ENCODE results near the gene TTC39B.

The TTC39B gene

DNA sequence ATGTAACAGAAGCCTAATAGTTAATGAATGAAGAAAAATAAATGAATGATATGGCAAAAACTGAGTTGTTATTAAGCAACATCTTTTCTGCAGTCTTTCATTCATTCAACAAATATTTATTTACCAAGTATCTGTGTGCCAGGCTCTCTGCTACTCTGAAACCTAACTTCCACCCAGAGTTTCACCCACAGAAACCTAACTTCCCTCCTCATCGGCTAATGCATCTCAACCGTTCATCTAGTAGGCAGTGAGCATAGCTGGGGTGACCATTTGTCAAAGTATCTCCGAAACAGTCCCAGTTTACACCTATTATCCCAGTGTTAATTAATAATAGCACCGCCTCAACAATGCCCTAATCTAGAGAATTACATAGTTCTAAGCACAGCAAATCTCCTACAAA lies 1.5 kb downstream of the TTC39B start:
- peak overlapping the region; percentile 84 to 90 for H3K9ac ChIP-seq (ENCODE audit: low read depth in 1 of 2, low read length in 2 of 2)
- H3K27ac ChIP-seq (ENCODE audit: low read depth, low read length): no peak overlapping the region
- H3K4me3 ChIP-seq (ENCODE audit: low read depth in 1 of 2, low read length in 2 of 2): peak overlapping the region; percentile 85 to 91
- H3K27me3 ChIP-seq (ENCODE audit: control insufficient read depth in 1 of 2, insufficient read depth in 2 of 2, low read length in 2 of 2): no peaks in the 10 kb centered on the region
- no peaks in the 10 kb centered on the region for H3K9me3 ChIP-seq (ENCODE audit: control insufficient read depth in 1 of 2, low read length in 2 of 2)
- no peaks in the 10 kb centered on the region for H3K36me3 ChIP-seq (ENCODE audit: control insufficient read depth in 1 of 2, insufficient read depth in 2 of 2, low read length in 2 of 2)
- peaks cover 20% of the 10 kb centered on the region in 2 donors for H3K4me1 ChIP-seq (ENCODE audit: control insufficient read depth in 1 of 2, insufficient read depth in 2 of 2, low read length in 2 of 2)

DNA sequence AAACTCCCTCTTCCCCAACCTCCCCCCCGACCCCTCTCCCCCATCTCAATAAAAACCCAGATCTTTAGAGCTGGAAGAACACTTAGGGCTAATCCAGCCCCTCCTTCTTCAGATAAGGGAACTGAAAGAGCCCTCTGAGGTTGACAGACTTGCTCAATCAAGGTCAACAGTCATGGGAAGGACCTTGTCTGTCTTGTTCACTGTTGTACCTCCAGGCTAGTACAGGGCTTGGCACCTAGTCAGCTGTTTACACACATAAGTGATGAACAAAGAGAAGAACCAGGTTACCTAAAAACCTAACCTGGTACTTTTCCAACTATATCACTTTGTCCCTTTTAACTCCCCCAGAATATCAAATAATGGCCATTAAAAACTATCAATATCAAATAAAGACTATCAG lies 2.4 kb downstream of the TTC39B start:
- Histone ChIP-seq H3K4me1 (ENCODE audit: control insufficient read depth in 1 of 2, insufficient read depth in 2 of 2, low read length in 2 of 2) (peaks cover 25 to 26% of the 10 kb centered on the region in 2 donors), H3K27me3 (ENCODE audit: control insufficient read depth in 1 of 2, insufficient read depth in 2 of 2, low read length in 2 of 2) (no peaks in the 10 kb centered on the region), H3K9ac (ENCODE audit: low read depth in 1 of 2, low read length in 2 of 2) (no peak overlapping the region), H3K27ac (ENCODE audit: low read depth, low read length) (no peak overlapping the region), H3K4me3 (ENCODE audit: low read depth in 1 of 2, low read length in 2 of 2) (no peak overlapping the region), H3K36me3 (ENCODE audit: control insufficient read depth in 1 of 2, insufficient read depth in 2 of 2, low read length in 2 of 2) (no peaks in the 10 kb centered on the region), H3K9me3 (ENCODE audit: control insufficient read depth in 1 of 2, low read length in 2 of 2) (no peaks in the 10 kb centered on the region)

DNA sequence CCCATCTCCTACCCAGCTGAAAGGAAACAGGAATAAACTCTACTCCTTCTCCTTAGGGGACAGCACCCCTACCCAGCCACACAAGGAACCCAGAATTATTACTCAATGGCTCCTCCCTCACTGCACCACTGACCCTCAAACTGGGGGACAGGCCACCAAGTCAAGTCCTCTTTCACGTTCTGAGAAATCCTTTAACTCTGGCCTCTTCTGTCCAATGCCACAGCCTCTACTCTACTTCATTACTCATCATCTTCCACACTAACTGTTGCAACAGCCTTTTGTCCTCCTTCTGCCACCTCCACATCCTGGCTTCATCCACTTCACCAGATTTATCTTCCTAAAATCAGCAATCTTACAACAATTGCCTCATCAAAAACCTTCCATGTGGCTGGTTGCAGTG lies 6.8 kb downstream of the TTC39B start:
- Histone ChIP-seq H3K9ac (ENCODE audit: low read depth in 1 of 2, low read length in 2 of 2) (no peak overlapping the region), H3K27me3 (ENCODE audit: control insufficient read depth in 1 of 2, insufficient read depth in 2 of 2, low read length in 2 of 2) (no peaks in the 10 kb centered on the region), H3K9me3 (ENCODE audit: control insufficient read depth in 1 of 2, low read length in 2 of 2) (no peaks in the 10 kb centered on the region), H3K36me3 (ENCODE audit: control insufficient read depth in 1 of 2, insufficient read depth in 2 of 2, low read length in 2 of 2) (peaks cover 0 to 3% of the 10 kb centered on the region in 2 donors), H3K4me3 (ENCODE audit: low read depth in 1 of 2, low read length in 2 of 2) (no peak overlapping the region), H3K27ac (ENCODE audit: low read depth, low read length) (no peak overlapping the region), H3K4me1 (ENCODE audit: control insufficient read depth in 1 of 2, insufficient read depth in 2 of 2, low read length in 2 of 2) (peaks cover 32 to 34% of the 10 kb centered on the region in 2 donors)

DNA sequence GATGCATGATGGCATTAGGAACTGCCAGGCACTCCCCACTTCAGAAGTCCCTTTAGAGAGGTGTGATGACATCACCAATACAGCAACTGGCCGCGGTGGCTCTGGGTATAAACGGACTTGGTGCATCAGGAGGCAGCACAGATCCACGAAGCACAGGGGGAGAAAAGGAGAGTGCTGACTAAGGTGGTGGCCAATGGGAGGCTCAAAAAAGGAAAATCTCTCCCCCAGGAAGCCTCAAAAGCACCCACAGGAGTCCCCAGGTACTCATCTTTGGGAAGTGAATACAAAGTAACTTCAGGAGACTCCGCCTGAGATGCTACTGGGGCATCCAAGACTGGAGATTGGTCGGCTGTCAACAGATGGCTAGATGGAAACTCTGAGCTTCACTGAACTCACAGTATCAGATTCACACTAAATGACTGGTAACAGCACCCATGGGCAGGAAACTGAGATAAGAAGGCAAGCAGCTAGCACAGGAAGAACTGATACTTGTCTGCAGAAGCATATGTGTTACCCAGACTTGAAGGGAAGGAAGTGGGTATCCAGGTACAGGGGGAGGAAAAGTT lies 7.6 kb downstream of the TTC39B start:
- Histone ChIP-seq H3K4me1 (ENCODE audit: control insufficient read depth in 1 of 2, insufficient read depth in 2 of 2, low read length in 2 of 2) (peaks cover 33 to 35% of the 10 kb centered on the region in 2 donors), H3K4me3 (ENCODE audit: low read depth in 1 of 2, low read length in 2 of 2) (peak overlapping the region in 1 of 2 donors; percentile 2), H3K9ac (ENCODE audit: low read depth in 1 of 2, low read length in 2 of 2) (no peak overlapping the region), H3K9me3 (ENCODE audit: control insufficient read depth in 1 of 2, low read length in 2 of 2) (no peaks in the 10 kb centered on the region), H3K27me3 (ENCODE audit: control insufficient read depth in 1 of 2, insufficient read depth in 2 of 2, low read length in 2 of 2) (no peaks in the 10 kb centered on the region), H3K36me3 (ENCODE audit: control insufficient read depth in 1 of 2, insufficient read depth in 2 of 2, low read length in 2 of 2) (peaks cover 0 to 3% of the 10 kb centered on the region in 2 donors), H3K27ac (ENCODE audit: low read depth, low read length) (no peak overlapping the region)

DNA sequence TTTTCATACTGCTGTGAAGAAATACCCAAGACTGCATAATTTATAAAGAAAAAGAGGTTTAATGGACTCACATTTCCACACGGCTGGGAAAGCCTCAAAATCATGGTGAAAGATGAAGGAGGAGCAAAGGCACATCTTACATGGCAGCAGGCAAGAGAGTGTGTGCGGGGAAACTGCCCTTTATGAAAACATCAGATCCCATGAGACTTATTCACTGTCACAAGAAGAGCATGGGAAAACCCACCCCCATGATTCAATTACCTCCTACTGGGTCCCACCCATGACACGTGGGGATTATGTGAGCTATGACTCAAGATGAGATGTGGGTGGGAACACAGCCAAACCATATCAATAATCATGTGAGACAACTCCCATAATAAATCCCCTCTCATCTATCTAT lies 8.7 kb downstream of the TTC39B start:
- peaks cover 39 to 45% of the 10 kb centered on the region in 2 donors for H3K4me1 ChIP-seq (ENCODE audit: control insufficient read depth in 1 of 2, insufficient read depth in 2 of 2, low read length in 2 of 2)
- no peak overlapping the region for H3K4me3 ChIP-seq (ENCODE audit: low read depth in 1 of 2, low read length in 2 of 2)
- H3K27me3 ChIP-seq (ENCODE audit: control insufficient read depth in 1 of 2, insufficient read depth in 2 of 2, low read length in 2 of 2): no peaks in the 10 kb centered on the region
- H3K9ac ChIP-seq (ENCODE audit: low read depth in 1 of 2, low read length in 2 of 2): no peak overlapping the region
- H3K36me3 ChIP-seq (ENCODE audit: control insufficient read depth in 1 of 2, insufficient read depth in 2 of 2, low read length in 2 of 2): peaks cover 0 to 3% of the 10 kb centered on the region in 2 donors
- H3K27ac ChIP-seq (ENCODE audit: low read depth, low read length): no peak overlapping the region
- no peaks in the 10 kb centered on the region for H3K9me3 ChIP-seq (ENCODE audit: control insufficient read depth in 1 of 2, low read length in 2 of 2)

DNA sequence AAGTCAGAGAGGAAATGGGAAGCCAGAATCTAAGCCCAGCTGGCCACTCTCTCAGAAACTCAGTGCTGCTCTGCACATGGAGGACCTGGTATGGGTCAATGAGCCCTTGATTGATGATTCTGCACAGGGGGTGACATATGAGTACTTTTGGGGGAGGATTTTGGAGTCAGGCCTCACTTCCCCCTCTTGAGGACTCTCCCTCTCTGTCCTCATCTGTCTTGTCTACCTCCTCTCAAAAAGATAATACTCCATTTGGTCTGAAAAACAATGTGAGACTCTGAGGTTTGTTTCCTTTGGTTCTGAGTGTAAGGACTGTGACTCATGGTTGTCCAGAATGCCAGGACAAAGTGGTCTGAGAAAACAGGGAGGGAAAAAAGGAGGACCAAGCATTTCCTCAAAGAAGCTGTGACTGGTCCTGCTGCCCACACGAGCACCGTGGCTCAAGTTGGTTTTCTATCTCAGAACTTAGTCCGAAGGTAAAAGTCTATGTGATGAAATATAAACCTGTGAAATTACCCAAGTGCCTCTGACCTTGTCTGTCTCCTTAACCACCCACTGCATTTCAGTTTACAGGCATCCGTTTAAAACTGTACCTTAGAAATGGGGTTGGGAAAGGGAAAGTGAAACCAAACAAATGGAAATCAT lies 11.1 kb downstream of the TTC39B start:
- Histone ChIP-seq H3K4me1 (ENCODE audit: control insufficient read depth in 1 of 2, insufficient read depth in 2 of 2, low read length in 2 of 2) (peaks cover 39 to 45% of the 10 kb centered on the region in 2 donors), H3K9me3 (ENCODE audit: control insufficient read depth in 1 of 2, low read length in 2 of 2) (no peaks in the 10 kb centered on the region), H3K4me3 (ENCODE audit: low read depth in 1 of 2, low read length in 2 of 2) (peak overlapping the region; percentile 62 to 70), H3K27ac (ENCODE audit: low read depth, low read length) (peak overlapping the region; percentile 76), H3K9ac (ENCODE audit: low read depth in 1 of 2, low read length in 2 of 2) (peak overlapping the region; percentile 18 to 61), H3K36me3 (ENCODE audit: control insufficient read depth in 1 of 2, insufficient read depth in 2 of 2, low read length in 2 of 2) (peaks cover 0 to 3% of the 10 kb centered on the region in 2 donors), H3K27me3 (ENCODE audit: control insufficient read depth in 1 of 2, insufficient read depth in 2 of 2, low read length in 2 of 2) (no peaks in the 10 kb centered on the region)

DNA sequence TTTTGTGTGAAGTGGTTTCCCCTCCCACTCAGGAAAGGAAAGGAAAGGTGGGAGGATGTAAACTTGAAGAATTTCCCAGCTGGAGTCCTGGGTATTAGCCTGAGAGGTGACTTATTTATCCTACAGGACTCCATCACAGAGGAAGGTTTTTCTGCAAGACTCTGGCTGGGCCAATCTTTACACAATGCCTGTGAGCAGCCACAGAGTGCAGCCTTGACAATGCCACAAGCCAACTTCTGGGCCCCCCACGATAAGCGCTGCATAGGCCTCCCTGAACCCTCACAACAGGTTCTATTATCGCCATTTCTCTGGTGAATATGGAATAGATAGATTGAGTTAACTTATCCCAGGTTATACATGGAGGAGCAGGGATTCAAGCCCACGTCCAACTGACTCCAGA lies 12.4 kb downstream of the TTC39B start:
- Histone ChIP-seq H3K4me1 (ENCODE audit: control insufficient read depth in 1 of 2, insufficient read depth in 2 of 2, low read length in 2 of 2) (peaks cover 32 to 40% of the 10 kb centered on the region in 2 donors), H3K9ac (ENCODE audit: low read depth in 1 of 2, low read length in 2 of 2) (no peak overlapping the region), H3K27ac (ENCODE audit: low read depth, low read length) (no peak overlapping the region)

DNA sequence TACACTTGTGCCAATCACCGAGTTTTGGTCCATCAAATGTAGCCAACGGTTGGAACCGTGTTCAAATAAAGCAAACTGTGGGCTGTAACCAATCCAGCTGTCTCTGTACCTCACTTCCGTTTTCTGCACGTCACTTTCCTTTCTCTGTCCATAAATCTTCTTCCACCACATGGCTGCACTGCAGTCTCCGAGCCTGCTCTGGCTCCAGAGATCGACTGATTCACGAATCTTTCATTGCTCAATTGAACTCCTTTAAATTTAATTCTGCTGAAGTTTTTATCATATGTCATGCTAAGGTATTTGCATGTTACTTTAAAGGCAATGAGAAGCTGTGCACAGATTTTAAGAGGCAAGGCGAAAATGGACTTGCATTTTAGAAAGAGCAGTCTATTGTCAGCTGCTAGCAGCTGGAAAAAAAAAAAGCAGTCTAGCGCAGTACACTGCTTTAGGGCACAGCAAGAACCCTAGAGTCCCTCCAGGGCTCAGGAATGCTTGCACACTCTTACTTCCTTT lies 13.2 kb downstream of the TTC39B start:
- no peaks in the 10 kb centered on the region for H3K27me3 ChIP-seq (ENCODE audit: control insufficient read depth in 1 of 2, insufficient read depth in 2 of 2, low read length in 2 of 2)
- no peaks in the 10 kb centered on the region for H3K9me3 ChIP-seq (ENCODE audit: control insufficient read depth in 1 of 2, low read length in 2 of 2)
- no peak overlapping the region for H3K4me3 ChIP-seq (ENCODE audit: low read depth in 1 of 2, low read length in 2 of 2)
- H3K4me1 ChIP-seq (ENCODE audit: control insufficient read depth in 1 of 2, insufficient read depth in 2 of 2, low read length in 2 of 2): peaks cover 32 to 40% of the 10 kb centered on the region in 2 donors
- H3K27ac ChIP-seq (ENCODE audit: low read depth, low read length): no peak overlapping the region
- peaks cover 0 to 3% of the 10 kb centered on the region in 2 donors for H3K36me3 ChIP-seq (ENCODE audit: control insufficient read depth in 1 of 2, insufficient read depth in 2 of 2, low read length in 2 of 2)
- H3K9ac ChIP-seq (ENCODE audit: low read depth in 1 of 2, low read length in 2 of 2): no peak overlapping the region

More for the DNA sequence above, 12.4 kb downstream of the TTC39B start:
- Histone ChIP-seq H3K9me3 (ENCODE audit: control insufficient read depth in 1 of 2, low read length in 2 of 2) (no peaks in the 10 kb centered on the region), H3K4me3 (ENCODE audit: low read depth in 1 of 2, low read length in 2 of 2) (no peak overlapping the region), H3K36me3 (ENCODE audit: control insufficient read depth in 1 of 2, insufficient read depth in 2 of 2, low read length in 2 of 2) (peaks cover 0 to 3% of the 10 kb centered on the region in 2 donors), H3K27me3 (ENCODE audit: control insufficient read depth in 1 of 2, insufficient read depth in 2 of 2, low read length in 2 of 2) (no peaks in the 10 kb centered on the region)

DNA sequence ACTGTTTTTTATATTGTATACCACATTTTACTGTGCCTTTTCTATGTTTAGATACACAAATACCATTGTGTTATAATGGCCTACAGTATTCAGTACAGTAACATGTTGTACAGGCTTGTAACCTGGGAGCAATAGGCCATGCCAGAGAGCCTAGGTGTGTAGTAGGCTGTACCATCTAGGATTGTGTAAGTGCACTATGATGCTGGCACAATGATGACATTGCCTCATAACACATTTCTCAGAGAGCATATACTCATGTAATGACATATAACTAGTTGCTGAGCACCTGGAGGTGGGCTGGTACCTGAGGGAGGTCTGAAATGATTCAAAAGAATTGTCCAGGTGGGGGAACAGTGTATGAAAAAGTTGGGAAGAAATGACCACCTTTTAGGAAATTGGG lies 13.9 kb downstream of the TTC39B start:
- Histone ChIP-seq H3K36me3 (ENCODE audit: control insufficient read depth in 1 of 2, insufficient read depth in 2 of 2, low read length in 2 of 2) (peaks cover 0 to 3% of the 10 kb centered on the region in 2 donors), H3K4me1 (ENCODE audit: control insufficient read depth in 1 of 2, insufficient read depth in 2 of 2, low read length in 2 of 2) (peaks cover 32 to 40% of the 10 kb centered on the region in 2 donors), H3K27me3 (ENCODE audit: control insufficient read depth in 1 of 2, insufficient read depth in 2 of 2, low read length in 2 of 2) (no peaks in the 10 kb centered on the region), H3K27ac (ENCODE audit: low read depth, low read length) (no peak overlapping the region), H3K9me3 (ENCODE audit: control insufficient read depth in 1 of 2, low read length in 2 of 2) (no peaks in the 10 kb centered on the region), H3K4me3 (ENCODE audit: low read depth in 1 of 2, low read length in 2 of 2) (no peak overlapping the region), H3K9ac (ENCODE audit: low read depth in 1 of 2, low read length in 2 of 2) (no peak overlapping the region)

DNA sequence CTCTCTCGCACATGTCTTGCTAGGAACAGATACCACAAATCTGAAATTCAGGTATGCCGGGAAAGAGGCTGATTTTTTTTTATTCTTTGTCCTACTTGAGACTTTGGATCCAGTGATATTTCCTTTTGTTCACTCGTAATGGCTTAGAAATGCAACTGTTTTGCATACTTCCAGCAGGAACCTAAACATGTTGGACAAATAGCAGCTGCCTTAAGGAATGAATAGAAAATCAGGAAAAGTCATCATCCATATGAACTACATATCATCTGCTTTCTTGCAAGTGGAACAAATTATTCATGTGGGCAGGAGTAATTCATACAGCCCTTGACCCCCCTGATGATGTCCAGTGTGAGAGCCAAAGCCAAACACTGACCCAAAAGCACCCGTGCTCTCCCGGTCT lies 17.4 kb downstream of the TTC39B start:
- Histone ChIP-seq H3K36me3 (ENCODE audit: control insufficient read depth in 1 of 2, insufficient read depth in 2 of 2, low read length in 2 of 2) (no peaks in the 10 kb centered on the region), H3K4me3 (ENCODE audit: low read depth in 1 of 2, low read length in 2 of 2) (no peak overlapping the region), H3K9me3 (ENCODE audit: control insufficient read depth in 1 of 2, low read length in 2 of 2) (no peaks in the 10 kb centered on the region), H3K27me3 (ENCODE audit: control insufficient read depth in 1 of 2, insufficient read depth in 2 of 2, low read length in 2 of 2) (no peaks in the 10 kb centered on the region), H3K27ac (ENCODE audit: low read depth, low read length) (no peak overlapping the region), H3K4me1 (ENCODE audit: control insufficient read depth in 1 of 2, insufficient read depth in 2 of 2, low read length in 2 of 2) (peaks cover 7 to 12% of the 10 kb centered on the region in 2 donors), H3K9ac (ENCODE audit: low read depth in 1 of 2, low read length in 2 of 2) (no peak overlapping the region)

Data from duodenal mucosa (tissue), 2 donors.